ENCODE data around the gene RAE1. TPM values are rescaled to one million over a fixed set of nuclear protein-coding genes. Genes with fewer than 3 reads are reported as not detected.
"Not testable (repeated sequence)": the region's sequence is repeated elsewhere in the genome, so short reads cannot be mapped to it uniquely, and the experiment has no call there.

RAE1 gene
- total RNA-seq, 1 donor from 2014 or later: 28.9 TPM

DNA sequence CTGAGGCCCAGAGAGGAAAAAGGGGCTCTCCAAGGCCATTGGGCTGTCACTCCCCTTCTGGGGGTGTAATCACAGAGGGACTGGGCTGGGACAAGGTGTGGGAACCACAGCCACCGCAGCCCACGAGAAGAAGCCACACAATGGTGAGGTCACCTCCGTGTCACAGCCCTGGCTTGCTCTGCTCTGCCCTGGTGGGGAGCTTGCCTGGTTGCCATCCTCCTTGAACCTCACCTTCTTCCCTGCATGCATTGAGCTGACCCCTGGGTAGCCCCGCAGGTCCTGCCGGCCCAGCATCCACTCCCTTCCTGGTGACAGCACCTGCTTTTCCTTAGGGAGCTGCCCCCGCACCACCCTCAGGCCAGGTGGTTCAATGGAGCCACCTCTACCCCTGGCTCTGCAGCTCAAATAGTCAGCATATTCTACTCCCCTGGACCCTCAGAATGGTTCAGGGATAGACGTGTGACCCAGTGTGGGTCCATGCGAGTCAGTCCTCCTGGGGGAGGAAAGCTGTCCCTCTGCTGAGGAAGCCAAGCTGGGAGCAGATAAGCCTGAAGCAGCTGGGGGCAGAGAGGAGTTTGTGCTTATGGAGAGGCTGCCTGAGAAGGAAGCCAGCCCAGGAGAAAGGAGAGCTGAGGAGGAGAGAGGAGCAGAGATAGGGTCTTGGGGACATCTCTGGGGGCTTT, 61.4 kb downstream of the RAE1 start:
- DNase-seq (ENCODE audit: low read depth, low spot score): no peak

DNA sequence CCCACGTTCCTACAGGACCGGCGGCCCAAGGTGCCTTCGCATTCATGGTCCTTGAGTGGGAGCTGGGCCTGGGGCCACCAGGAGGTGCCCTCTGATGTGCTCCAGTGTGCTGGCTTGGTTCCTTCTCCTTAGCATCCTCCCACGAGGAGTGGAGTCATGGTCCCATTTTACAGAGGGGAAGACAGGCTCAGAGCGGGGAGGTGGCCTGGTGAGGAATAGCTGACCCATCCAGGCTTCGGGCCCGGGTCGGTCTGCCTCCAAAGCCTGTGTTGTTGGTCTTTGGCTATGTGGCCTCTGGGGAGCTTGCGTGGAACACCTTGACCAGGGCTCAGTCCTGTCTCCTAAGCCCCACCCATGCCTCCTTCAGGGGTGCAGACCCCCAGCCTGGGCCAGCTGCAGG, 62.9 kb downstream of the RAE1 start:
- no peak for DNase-seq (ENCODE audit: low read depth, low spot score)

DNA sequence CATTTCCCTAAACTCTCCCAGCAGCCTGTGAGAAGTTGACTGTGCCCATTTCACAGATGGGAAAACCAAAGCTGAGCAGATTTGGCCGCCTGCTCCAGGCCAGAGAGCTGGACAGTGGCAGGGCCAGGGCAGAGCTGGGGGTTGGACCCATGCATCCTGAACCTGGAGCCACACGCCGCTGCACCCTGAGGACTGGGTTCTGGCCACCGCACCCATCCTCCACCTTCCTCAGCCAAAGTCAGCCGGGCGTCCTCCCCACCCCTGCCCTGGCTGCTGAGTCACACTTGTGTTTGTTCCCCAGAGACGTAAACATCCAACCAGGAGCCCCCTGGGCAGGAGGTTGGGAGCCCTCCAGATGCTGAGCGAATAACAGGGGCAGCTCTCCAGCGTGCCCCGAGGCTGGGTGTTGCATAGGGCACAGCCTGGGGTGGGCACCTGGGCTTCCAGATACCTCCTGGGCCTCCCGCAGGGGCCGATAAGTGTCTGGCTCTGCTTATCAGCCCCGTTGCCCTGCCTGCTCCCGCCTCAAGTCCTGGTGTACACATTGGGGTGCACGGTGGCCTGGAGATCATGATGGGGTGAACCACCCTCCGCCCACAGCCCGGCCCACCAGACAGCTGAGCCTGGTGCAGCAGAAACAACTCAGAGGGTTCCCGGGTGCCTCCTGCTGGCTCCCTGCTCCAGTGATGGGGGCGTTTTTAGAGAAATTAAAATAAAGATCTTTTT, 64.0 kb downstream of the RAE1 start:
- no peak for DNase-seq (ENCODE audit: low read depth, low spot score)

DNA sequence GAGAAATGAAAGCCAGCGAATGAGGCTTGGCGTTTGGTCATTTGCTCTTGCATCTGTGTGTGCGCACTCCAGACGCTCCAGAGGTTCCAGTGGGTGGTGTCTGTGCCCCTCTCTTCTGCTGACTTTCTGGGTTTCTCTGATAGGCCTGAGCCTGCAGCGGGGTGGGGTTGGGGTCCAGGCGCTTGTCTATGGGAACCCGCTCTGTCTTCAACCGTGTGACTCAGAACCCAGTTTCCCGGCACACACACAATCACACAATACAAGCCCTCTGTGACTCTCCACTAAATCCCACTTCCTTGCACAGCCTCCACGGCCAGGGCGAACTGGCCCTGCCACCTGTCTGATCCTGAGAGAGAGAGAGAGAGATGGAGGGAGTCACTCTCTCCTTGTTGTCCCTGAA, 64.7 kb downstream of the RAE1 start:
- no peak for DNase-seq (ENCODE audit: low read depth, low spot score)

DNA sequence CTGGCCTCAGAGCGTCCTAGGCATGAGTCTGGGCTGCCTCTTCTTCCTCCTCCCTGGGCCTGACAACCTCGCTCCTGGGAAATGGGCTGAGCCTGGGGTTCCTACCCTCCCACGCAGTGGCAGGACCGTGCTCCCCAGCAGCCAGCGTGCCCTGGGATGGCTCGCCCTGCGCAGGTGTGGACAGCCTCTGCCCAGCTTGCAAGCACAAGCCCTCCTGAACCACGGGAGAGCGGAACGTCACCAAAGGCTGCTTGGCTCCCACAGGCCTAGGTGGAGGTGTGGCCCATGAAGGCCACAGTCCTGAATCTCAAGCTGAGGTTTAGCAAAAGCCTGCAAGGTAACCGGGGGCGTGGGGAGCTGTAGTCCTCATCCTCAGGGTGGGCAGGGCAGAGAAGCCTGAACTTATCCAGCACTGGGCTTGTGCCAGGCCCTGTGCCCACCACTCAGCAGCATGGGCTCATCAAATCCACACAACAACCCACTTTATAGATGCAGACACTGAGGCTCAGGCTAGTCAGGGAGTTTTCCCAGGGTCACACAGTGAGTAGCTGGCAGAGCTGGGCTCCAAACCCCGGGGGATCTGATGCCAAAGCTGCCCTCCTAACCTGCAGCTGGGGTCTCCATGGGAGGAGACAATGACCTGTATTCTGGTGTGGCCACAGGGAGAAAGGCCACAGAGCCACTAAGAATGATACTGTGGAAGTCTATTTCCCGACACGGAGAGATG, 65.4 kb downstream of the RAE1 start:
- no peak for DNase-seq (ENCODE audit: low read depth, low spot score)

DNA sequence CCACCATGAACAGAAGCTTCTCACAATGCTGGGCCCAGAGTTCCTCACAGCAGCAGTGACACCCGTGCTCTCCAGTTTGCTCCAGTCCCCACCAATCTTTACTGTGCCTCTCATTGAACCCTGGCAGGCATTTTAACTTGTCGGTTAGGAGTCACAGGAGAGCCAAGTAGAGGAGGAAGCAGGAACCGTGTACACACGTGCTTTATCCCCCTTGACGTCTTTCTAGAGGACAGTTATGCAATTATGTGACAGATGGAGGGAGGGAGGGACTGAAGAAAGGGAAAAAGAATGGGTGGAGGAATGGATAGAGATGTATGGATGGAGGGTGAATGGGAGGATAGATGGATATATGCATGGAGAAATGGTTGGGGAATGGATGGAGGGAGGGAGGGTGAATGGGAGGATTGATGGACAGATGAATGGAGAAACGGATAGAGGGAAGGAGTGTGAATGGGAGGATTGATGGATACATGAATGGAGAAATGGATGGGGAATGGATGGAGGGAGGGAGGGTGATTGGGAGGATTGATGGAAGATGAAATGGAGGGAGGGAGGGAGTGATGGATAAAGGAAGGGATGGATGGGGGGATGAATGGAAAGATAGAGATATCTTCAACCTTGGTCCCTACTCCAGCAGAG, 66.1 kb downstream of the RAE1 start:
- no peak for DNase-seq (ENCODE audit: low read depth, low spot score)

DNA sequence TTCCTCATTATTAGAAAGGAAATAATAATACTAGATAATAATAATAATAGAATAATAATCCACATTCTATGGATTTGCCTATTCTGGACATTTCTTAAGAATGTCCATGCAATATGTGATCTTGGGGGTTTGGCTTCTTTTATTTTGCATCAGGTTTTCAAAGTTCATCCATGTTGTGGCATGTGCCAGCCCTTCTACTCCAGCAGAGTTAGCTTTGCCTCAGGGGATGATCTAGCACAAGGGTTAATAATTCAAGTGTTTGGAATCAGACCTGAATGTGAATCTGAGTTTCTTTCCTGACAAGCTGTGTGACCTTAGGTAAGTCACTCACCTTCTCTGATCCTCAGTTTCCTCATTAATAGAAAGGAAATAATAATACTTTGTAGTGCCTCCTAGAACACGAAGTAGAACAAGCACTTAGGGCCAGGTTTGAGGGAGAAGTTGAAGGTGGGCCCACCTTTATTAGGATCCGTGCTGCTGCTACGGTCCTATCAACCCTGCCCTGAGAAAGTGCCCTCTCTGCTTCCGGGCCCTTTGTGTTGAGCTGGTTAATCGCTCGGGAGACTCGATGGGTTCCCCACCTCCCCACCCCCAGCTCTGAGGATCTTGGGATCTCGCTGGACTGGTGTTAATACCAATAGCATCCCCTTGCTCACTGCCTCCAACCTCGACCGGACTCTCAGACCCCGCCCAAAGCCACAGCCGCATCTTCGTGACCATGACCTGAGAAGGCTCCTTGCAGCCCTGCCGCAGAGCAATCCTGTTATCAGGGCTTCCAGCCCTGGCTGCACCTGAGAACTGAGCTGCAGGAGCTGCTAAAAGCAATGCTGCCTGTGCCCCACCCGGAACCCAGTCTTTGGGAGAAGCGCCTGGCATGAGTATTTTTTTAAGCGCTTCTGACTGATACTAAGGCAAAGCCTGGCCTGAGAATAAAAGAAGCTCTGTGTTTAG, 67.0 kb downstream of the RAE1 start:
- no peak for DNase-seq (ENCODE audit: low read depth, low spot score)

DNA sequence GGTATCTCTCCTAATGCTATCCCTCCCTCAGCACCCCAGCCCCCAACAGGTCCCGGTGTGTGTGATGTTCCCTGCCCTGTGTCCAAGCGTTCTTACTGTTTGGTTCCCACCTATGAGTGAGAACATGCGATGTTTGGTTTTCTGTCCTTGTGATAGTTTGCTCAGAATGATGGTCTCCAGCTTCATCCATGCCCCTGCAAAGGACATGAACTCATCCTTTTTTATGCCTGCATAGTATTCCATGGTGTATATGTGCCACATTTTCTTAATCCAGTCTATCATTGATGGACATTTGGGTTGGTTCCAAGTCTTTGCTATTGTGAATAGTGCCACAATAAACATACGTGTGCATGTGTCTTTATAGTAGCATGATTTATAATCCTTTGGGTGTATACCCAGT, 68.4 kb downstream of the RAE1 start:
- DNase-seq (ENCODE audit: low read depth, low spot score): not testable (repeated sequence)

DNA sequence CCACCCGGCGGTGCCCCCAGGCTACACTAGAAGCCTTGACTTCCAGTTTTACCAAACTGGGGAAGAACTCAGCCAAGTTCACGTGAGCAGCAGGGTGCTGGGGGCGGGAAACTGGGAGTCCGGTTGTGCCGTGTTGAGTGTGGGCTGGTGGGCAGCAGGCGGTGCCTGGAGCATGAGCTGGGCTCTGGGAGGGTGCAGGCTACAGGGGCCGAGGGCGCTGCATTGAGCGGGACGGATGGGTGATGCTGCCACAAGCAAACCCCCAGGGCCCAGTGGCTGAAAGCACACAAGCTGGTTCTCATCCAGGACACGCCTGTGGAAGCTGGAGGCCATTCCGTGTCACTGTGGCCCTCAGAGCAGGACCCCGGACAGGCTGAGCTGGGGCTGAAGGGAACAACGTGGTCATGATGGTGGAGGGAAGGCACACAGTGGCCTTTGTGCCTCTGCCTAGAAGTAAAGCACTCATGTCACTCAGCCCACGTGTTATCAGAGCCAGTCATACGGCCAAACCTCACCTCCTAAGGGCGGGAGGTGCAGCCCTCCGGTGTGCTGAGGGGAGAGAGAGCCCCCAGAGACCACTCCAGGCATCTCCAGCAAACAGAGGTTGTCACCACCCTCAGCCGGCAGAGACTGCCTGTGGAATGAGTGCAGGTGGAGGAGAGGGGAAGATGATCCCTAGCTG, 69.7 kb downstream of the RAE1 start:
- DNase-seq (ENCODE audit: low read depth, low spot score): no peak

DNA sequence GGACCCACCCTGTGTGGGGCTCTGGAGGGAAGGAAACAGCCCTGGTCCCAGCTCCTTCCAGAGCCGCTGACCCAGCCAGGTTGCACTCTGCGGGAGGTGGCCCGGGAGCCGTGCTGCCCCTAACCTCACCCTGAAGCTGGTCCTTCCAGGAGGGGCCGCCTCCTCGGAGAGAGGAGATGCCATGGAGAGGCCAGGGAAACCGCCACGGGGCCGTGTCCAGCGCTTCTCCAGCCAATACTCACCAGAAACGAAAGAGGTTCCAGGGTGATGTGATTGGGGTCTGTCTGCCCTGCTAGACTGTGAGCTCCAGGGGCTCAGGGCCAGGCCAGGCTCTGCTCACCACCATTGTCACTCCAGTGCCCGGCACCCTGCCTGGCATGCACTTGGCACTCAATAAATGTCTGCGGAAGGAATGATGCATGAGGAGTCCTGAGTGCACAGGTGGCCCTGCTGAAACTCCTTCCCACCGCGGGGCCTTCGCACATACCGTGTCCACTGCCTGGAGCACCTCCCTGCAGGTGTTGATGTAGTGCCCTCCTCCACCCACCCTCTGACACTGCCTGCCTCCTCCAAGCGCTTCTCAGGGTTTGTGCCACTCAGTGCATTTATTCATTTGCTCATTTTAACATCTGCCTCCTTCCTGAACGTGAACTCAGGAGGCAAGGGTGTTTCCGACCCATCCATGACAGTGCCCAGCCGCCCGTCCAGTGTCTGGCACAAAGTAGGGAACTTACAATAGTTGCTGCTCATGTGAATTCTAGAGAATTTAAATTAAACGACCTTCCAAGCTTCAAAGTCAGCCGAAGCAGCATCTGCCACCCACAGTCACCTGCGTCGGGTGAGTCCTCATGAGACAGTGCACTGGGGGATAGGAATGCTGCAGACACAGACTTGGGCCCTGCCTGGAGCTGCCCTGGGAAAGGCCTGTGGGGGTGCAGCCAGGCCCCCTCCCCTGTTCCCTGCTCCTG, 70.5 kb downstream of the RAE1 start:
- DNase-seq (ENCODE audit: low read depth, low spot score): no peak

DNA sequence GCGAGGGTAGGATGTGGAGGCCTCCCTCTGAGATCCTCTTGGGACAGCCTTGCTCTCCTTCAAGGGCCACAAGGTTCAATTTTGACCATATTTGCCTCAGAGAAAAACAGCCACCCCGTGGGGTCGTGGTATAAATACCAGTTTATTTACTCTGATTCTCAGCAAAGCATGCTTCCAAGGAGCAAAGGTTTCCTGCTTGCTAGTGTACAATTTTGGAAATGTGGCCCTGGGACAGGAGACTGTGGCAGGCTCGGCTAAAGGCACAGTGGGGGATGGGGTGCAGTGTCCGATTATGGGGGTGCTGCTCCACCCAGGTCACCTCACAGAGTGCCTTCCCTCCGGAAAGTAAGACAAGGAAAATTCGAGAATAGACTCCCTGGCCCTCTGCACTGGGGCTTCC, 71.2 kb downstream of the RAE1 start:
- DNase-seq (ENCODE audit: low read depth, low spot score): no peak

DNA sequence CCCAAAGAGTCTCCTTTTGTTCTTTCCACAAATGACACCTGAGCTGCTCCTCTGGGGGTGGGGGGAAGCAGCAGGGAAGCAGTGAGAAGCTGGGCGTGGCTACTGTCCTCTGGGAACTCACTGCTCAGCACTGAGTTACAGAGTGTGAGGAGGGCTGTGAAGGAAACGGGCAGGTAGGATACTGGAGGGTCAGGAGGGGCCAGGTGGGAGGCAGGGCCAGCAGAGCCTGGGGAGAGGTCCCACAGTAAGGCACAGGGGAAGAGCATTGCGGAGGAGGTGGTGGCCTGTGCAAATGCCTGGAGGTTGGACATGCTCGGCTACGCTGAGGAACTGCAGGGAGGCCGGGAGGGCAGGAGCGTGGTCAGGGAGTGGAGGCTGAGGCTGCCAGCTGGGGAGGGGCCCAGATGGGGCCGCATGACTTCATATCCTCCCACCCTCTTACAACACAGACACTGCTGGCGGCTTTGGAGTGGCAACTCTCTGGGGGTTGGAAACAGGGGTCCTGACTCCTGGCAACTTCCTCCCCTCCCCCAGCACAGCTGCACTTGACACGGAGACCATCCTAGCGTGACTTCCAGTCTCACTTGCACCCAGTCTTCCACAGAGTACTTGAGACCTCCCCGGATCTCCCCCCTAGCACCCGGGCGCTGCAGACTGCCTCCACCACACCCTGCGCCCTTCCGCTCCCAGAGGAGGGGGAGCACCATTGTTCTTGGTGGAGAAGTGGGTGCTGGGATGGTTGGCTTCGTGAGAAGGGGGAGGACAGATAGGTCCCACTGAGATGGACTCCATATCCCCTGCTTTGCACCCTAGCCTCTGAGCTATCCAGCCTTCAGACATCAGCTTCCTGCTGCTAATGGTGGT, 74.3 kb downstream of the RAE1 start:
- DNase-seq (ENCODE audit: low read depth, low spot score): no peak

DNA sequence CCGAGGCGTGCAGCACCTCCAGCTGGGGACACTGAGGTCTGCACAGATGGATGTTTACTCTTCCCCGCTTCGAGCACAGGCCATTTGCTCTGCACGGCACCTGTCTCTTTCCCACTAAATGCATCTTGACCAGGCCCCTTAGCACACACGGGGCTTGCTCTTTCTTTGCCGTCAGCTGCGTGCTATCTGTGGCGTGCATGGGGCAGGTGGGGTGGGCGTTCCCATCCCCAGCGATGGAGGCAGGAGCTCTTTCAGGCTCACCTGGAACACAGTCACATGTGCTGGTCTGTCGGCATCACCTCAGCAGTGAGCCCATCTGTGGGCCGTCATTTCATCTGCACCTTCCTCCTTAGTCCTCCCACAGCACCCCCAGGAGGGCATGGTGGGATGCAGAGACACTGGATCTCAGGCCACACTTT, 75.2 kb downstream of the RAE1 start:
- DNase-seq (ENCODE audit: low read depth, low spot score): no peak

DNA sequence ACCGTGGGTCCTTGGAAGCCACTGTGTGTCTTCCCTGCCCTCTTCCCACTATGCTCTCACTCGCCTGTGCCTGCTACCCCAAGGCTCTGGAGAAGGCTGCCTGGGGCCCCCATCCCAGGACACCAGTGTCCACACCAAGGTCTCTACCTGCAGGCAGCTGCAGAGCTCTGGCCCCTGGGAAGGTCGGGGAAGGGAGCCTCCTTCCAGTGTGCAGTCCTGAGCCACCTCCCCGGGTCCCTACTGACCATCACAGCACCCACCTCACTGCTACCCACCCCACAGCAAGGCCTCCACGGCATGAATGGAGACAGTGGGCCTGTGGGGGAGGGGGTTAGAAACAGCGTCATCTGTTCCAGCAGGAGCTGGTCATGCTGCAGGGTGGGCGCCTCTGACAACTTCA, 75.8 kb downstream of the RAE1 start:
- no peak for DNase-seq (ENCODE audit: low read depth, low spot score)

DNA sequence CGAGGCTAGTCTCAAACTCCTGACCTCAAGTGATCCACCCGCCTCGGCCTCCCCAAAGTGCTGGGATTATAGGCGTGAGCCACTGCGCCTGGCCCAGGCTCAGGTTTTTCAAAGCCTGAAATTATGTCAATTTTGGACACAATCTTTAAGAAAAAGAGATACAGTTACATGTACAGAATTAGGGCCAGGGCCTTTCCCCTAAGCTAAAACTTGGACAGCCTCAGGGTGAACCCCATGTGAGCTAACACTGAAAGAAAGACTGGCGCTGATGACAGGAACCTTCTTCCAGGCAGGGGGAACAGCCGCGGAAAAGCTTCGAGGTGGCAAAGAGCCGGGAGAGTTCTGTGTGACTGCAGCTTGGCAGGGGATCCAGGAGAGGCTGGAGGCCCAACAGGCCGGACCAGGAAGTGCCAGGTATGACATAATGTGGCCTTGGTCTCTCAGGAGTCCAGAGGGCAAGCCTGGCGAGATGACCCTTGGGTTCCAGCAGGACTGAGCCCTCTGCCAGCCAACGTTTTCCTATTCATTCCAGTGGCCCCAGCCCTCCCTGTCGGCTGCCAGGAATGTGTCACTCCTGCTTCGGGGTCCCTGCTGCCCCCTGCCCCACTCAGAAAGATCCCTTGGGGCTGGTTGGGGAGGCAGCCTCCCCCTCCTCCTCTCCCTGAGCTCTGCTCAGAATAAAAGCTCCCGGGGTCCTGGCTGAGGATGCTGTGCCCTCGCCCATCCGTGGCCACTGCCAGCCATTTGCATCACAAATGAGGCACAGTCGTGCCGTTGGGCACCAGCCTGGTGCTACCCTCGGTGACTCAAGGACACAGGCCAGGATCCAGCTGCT, 77.5 kb downstream of the RAE1 start:
- no peak for DNase-seq (ENCODE audit: low read depth, low spot score)
